Endodermal cell (in vitro differentiated cells): ENCODE measurements around the gene CATSPERB. TPM values are rescaled to one million over a fixed set of nuclear protein-coding genes. Genes with fewer than 3 reads are reported as not detected.

Experiments
- DNase-seq: peaks from one replicate; pipeline ENCODE4 v3.0.0-alpha.2; 2017
- H3K27ac ChIP-seq: 2 replicates; pipeline ENCODE4 v1.5.1; 2013; ENCODE audit warnings: mild to moderate bottlenecking, low read depth, low read length, moderate library complexity
- H3K27me3 ChIP-seq: 2 replicates; pipeline ENCODE4 v1.6.1; 2013; ENCODE audit warnings: mild to moderate bottlenecking, low read length, moderate library complexity; ENCODE audit not compliant: insufficient read depth, control insufficient read depth, poor library complexity, severe bottlenecking
- H3K36me3 ChIP-seq: 2 replicates; pipeline ENCODE4 v1.7.0; 2013; ENCODE audit warnings: mild to moderate bottlenecking, low read length, moderate library complexity; ENCODE audit not compliant: control insufficient read depth, insufficient read depth
- H3K4me1 ChIP-seq: one replicate; pipeline ENCODE4 v1.7.0; 2013; ENCODE audit warnings: low read length; ENCODE audit not compliant: control insufficient read depth, insufficient read depth
- H3K4me3 ChIP-seq: 2 replicates; pipeline ENCODE4 v1.5.1; 2013; ENCODE audit warnings: mild to moderate bottlenecking, low read length, moderate library complexity
- H3K9ac ChIP-seq: 2 replicates; pipeline ENCODE4 v1.6.1; 2013; ENCODE audit warnings: mild to moderate bottlenecking, low read length, moderate library complexity; ENCODE audit not compliant: poor library complexity, severe bottlenecking; ENCODE audit errors: extremely low read depth
- H3K9me3 ChIP-seq: 2 replicates; pipeline ENCODE4 v1.6.1; 2013; ENCODE audit warnings: mild to moderate bottlenecking, low read length, moderate library complexity; ENCODE audit not compliant: control insufficient read depth
- H3K27ac Mint-ChIP-seq: 2 replicates; pipeline ENCODE4 v1.8.0; 2020; ENCODE audit warnings: mixed read lengths
- H3K27me3 Mint-ChIP-seq: 2 replicates; pipeline ENCODE4 v1.8.0; 2021; ENCODE audit warnings: mild to moderate bottlenecking, mixed read lengths; ENCODE audit not compliant: insufficient read depth
- H3K36me3 Mint-ChIP-seq: 2 replicates; pipeline ENCODE4 v1.8.0; 2020; ENCODE audit warnings: low read depth, mixed read lengths
- H3K4me1 Mint-ChIP-seq: 2 replicates; pipeline ENCODE4 v1.8.0; 2020; ENCODE audit warnings: mixed read lengths
- H3K4me3 Mint-ChIP-seq: 2 replicates; pipeline ENCODE4 v1.8.0; 2020; ENCODE audit warnings: mild to moderate bottlenecking, moderate library complexity, mixed read lengths
- H3K9me3 Mint-ChIP-seq: 2 replicates; pipeline ENCODE4 v1.8.0; 2020; ENCODE audit warnings: mild to moderate bottlenecking, mixed read lengths
- WGBS, 2 experiments: methylation state at CpG; one replicate each; pipeline versions ENCODE4 v1.1.5 to v1.1.7; 2013; ENCODE audit warnings: missing lambda C conversion rate in 2 of 2, mixed read lengths in 1 of 2; ENCODE audit not compliant: insufficient coverage in 1 of 2, insufficient read length in 1 of 2; 5-methylcytosine and 5-hydroxymethylcytosine counted together
- total RNA-seq, 2 donors: library from RNA; stranded (reverse); fragmentation: NEBNext Ultra II Directional in 1 of 2; extraction: Animal tissue kit (Norgen Biotek cat#: 25700) in 1 of 2; gene quantifications; 2 replicates in 1 of 2; 3 replicates in 1 of 2; pipeline ENCODE4 v1.2.1, GENCODE V29; 2021
- TF ChIP-seq, protein P1 (sequence below): fragments of 200-600 bp; sonication (generic); conservative IDR thresholded peaks from 2 replicates; pipeline ENCODE4 v1.5.0; 2021; ENCODE audit warnings: antibody characterized with exemption, mild to moderate bottlenecking

The CATSPERB gene
- total RNA-seq, 2 donors from 2014 or later = 0.64 TPM; not detected in 1

- 42 to 69% methylated on average over 8 of the region's 8 CpGs for WGBS, 2 experiments
- H3K9me3 Mint-ChIP-seq = peaks cover 28% of the 10 kb centered on the region
- Histone ChIP-seq H3K4me3 (no peak overlapping the region), H3K9me3 (peaks cover 6% of the 10 kb centered on the region), H3K36me3 (no peaks in the 10 kb centered on the region), H3K4me1 (no peaks in the 10 kb centered on the region), H3K27ac (no peak overlapping the region), H3K9ac (no peak overlapping the region), H3K27me3 (peaks cover 36% of the 10 kb centered on the region)
- H3K27me3 Mint-ChIP-seq = peaks cover 39% of the 10 kb centered on the region
- H3K27ac Mint-ChIP-seq = no peak overlapping the region
- no peak overlapping the region for H3K4me3 Mint-ChIP-seq
- no peaks in the 10 kb centered on the region for H3K4me1 Mint-ChIP-seq
- TF ChIP-seq, protein P1, sequence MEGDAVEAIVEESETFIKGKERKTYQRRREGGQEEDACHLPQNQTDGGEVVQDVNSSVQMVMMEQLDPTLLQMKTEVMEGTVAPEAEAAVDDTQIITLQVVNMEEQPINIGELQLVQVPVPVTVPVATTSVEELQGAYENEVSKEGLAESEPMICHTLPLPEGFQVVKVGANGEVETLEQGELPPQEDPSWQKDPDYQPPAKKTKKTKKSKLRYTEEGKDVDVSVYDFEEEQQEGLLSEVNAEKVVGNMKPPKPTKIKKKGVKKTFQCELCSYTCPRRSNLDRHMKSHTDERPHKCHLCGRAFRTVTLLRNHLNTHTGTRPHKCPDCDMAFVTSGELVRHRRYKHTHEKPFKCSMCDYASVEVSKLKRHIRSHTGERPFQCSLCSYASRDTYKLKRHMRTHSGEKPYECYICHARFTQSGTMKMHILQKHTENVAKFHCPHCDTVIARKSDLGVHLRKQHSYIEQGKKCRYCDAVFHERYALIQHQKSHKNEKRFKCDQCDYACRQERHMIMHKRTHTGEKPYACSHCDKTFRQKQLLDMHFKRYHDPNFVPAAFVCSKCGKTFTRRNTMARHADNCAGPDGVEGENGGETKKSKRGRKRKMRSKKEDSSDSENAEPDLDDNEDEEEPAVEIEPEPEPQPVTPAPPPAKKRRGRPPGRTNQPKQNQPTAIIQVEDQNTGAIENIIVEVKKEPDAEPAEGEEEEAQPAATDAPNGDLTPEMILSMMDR = no peak
- H3K36me3 Mint-ChIP-seq = no peaks in the 10 kb centered on the region
- DNase-seq = no peak
Measured at GRCh38 chr14:91580876-91581577, 150.9 kb downstream of the CATSPERB start.

GRCh38 chr14:91577632-91578233 lies 154.2 kb downstream of the CATSPERB start:
- Histone ChIP-seq H3K36me3 (no peaks in the 10 kb centered on the region), H3K4me3 (no peak overlapping the region), H3K9me3 (peaks cover 6% of the 10 kb centered on the region), H3K27me3 (peaks cover 69% of the 10 kb centered on the region), H3K9ac (no peak overlapping the region), H3K27ac (no peak overlapping the region), H3K4me1 (no peaks in the 10 kb centered on the region)
- Mint-ChIP-seq H3K36me3 (no peaks in the 10 kb centered on the region), H3K4me1 (peaks cover 6% of the 10 kb centered on the region), H3K27ac (no peak overlapping the region), H3K9me3 (peaks cover 28% of the 10 kb centered on the region), H3K4me3 (no peak overlapping the region), H3K27me3 (peaks cover 68% of the 10 kb centered on the region)
- no peak for DNase-seq
- 87% methylated on average over 12 to 29 of the region's 30 CpGs for WGBS, 2 experiments
- TF ChIP-seq, protein P1 = no peak

- Histone ChIP-seq H3K4me1 (no peaks in the 10 kb centered on the region), H3K27me3 (peaks cover 60% of the 10 kb centered on the region), H3K36me3 (no peaks in the 10 kb centered on the region), H3K9ac (no peak overlapping the region), H3K27ac (no peak overlapping the region), H3K4me3 (no peak overlapping the region), H3K9me3 (peaks cover 6% of the 10 kb centered on the region)
- Mint-ChIP-seq H3K4me1 (peaks cover 6% of the 10 kb centered on the region), H3K9me3 (peaks cover 38% of the 10 kb centered on the region), H3K36me3 (no peaks in the 10 kb centered on the region), H3K27me3 (peaks cover 74% of the 10 kb centered on the region), H3K27ac (no peak overlapping the region), H3K4me3 (no peak overlapping the region)
- WGBS, 2 experiments = 56 to 58% methylated on average over 5 to 12 of the region's 13 CpGs
- TF ChIP-seq, protein P1 = no peak
- no peak for DNase-seq
Measured at GRCh38 chr14:91575469-91576208, 156.2 kb downstream of the CATSPERB start.
